ENCODE data around the gene BCAT1.
"Not testable (repeated sequence)": the region's sequence is repeated elsewhere in the genome, so short reads cannot be mapped to it uniquely, and the experiment has no call there.

The BCAT1 gene

GRCh38 chr12:24928131-24928530 is 20.8 kb downstream of the BCAT1 start:
- H3K27ac ChIP-seq (ENCODE audit: low read depth, low read length): no peak overlapping the region
- no peaks in the 10 kb centered on the region for H3F3A ChIP-seq (ENCODE audit: control insufficient read depth, insufficient read depth)
- H3K9me2 ChIP-seq (replicated peaks; ENCODE audit: control insufficient read depth, low read length): no peaks in the 10 kb centered on the region
- peaks cover 36% of the 10 kb centered on the region for H3K36me3 ChIP-seq (ENCODE audit: control insufficient read depth, low read length)
- TF ChIP-seq EZH2phosphoT487 (IDR thresholded peaks at IDR 0.05; ENCODE audit: borderline replicate concordance, low read length) (no peak), CTCF (IDR thresholded peaks at IDR 0.05; ENCODE audit: low read depth, low read length, poor library complexity, severe bottlenecking) (no peak)
- no peak overlapping the region for H3K4me3 ChIP-seq (ENCODE audit: low read length)
- no peaks in the 10 kb centered on the region for H3K9me3 ChIP-seq (ENCODE audit: control insufficient read depth, insufficient read depth, low read length)
- peaks cover 11% of the 10 kb centered on the region for H3K4me1 ChIP-seq (ENCODE audit: control insufficient read depth, low read length)
- peaks cover 89% of the 10 kb centered on the region for H3K79me2 ChIP-seq (ENCODE audit: control insufficient read depth, low read length)
- H4K20me1 ChIP-seq (ENCODE audit: control insufficient read depth, insufficient read depth, low read depth, low read length): peaks cover 12% of the 10 kb centered on the region
- no peak overlapping the region for H3K4me2 ChIP-seq (ENCODE audit: low read length)
- H3K27me3 ChIP-seq (ENCODE audit: control insufficient read depth, low read length): no peaks in the 10 kb centered on the region

- peaks cover 21% of the 10 kb centered on the region for H4K20me1 ChIP-seq (ENCODE audit: control insufficient read depth, insufficient read depth, low read depth, low read length)
- H3K9me3 ChIP-seq (ENCODE audit: control insufficient read depth, insufficient read depth, low read length); H3F3A ChIP-seq (ENCODE audit: control insufficient read depth, insufficient read depth): not testable (repeated sequence)
Measured at GRCh38 chr12:24926080-24926479, 22.8 kb downstream of the BCAT1 start.

GRCh38 chr12:24922090-24922489 is 26.8 kb downstream of the BCAT1 start:
- Histone ChIP-seq H3K9me3 (ENCODE audit: control insufficient read depth, insufficient read depth, low read length) (no peaks in the 10 kb centered on the region), H3F3A (ENCODE audit: control insufficient read depth, insufficient read depth) (no peaks in the 10 kb centered on the region), H3K27me3 (ENCODE audit: control insufficient read depth, low read length) (no peaks in the 10 kb centered on the region), H3K9me2 (replicated peaks; ENCODE audit: control insufficient read depth, low read length) (no peaks in the 10 kb centered on the region), H3K4me2 (ENCODE audit: low read length) (no peak overlapping the region), H3K27ac (ENCODE audit: low read depth, low read length) (no peak overlapping the region), H3K36me3 (ENCODE audit: control insufficient read depth, low read length) (peaks cover 37% of the 10 kb centered on the region), H3K79me2 (ENCODE audit: control insufficient read depth, low read length) (peaks cover 92% of the 10 kb centered on the region), H3K4me1 (ENCODE audit: control insufficient read depth, low read length) (no peaks in the 10 kb centered on the region), H3K4me3 (ENCODE audit: low read length) (no peak overlapping the region), H4K20me1 (ENCODE audit: control insufficient read depth, insufficient read depth, low read depth, low read length) (peaks cover 18% of the 10 kb centered on the region)
- TF ChIP-seq EZH2phosphoT487 (IDR thresholded peaks at IDR 0.05; ENCODE audit: borderline replicate concordance, low read length): no peak
- no peak for TF ChIP-seq CTCF (IDR thresholded peaks at IDR 0.05; ENCODE audit: low read depth, low read length, poor library complexity, severe bottlenecking)

More at GRCh38 chr12:24926080-24926479, 22.8 kb downstream of the BCAT1 start:
- not testable (repeated sequence) for H3K27ac ChIP-seq (ENCODE audit: low read depth, low read length); H3K4me3 ChIP-seq (ENCODE audit: low read length); H3K9me2 ChIP-seq (replicated peaks; ENCODE audit: control insufficient read depth, low read length); H3K27me3 ChIP-seq (ENCODE audit: control insufficient read depth, low read length); H3K4me1 ChIP-seq (ENCODE audit: control insufficient read depth, low read length); H3K4me2 ChIP-seq (ENCODE audit: low read length)
- peaks cover 92% of the 10 kb centered on the region for H3K79me2 ChIP-seq (ENCODE audit: control insufficient read depth, low read length)
- H3K36me3 ChIP-seq (ENCODE audit: control insufficient read depth, low read length): peaks cover 37% of the 10 kb centered on the region

- H3F3A ChIP-seq (ENCODE audit: control insufficient read depth, insufficient read depth): no peaks in the 10 kb centered on the region
- H4K20me1 ChIP-seq (ENCODE audit: control insufficient read depth, insufficient read depth, low read depth, low read length): peaks cover 18% of the 10 kb centered on the region
- no peak overlapping the region for H3K4me2 ChIP-seq (ENCODE audit: low read length)
- H3K4me3 ChIP-seq (ENCODE audit: low read length): no peak overlapping the region
- no peaks in the 10 kb centered on the region for H3K9me3 ChIP-seq (ENCODE audit: control insufficient read depth, insufficient read depth, low read length)
- H3K27ac ChIP-seq (ENCODE audit: low read depth, low read length): no peak overlapping the region
- no peak for TF ChIP-seq CTCF (IDR thresholded peaks at IDR 0.05; ENCODE audit: low read depth, low read length, poor library complexity, severe bottlenecking)
- TF ChIP-seq EZH2phosphoT487 (IDR thresholded peaks at IDR 0.05; ENCODE audit: borderline replicate concordance, low read length): no peak
- H3K4me1 ChIP-seq (ENCODE audit: control insufficient read depth, low read length): no peaks in the 10 kb centered on the region
- H3K9me2 ChIP-seq (replicated peaks; ENCODE audit: control insufficient read depth, low read length): no peaks in the 10 kb centered on the region
- H3K36me3 ChIP-seq (ENCODE audit: control insufficient read depth, low read length): peaks cover 39% of the 10 kb centered on the region
- no peaks in the 10 kb centered on the region for H3K27me3 ChIP-seq (ENCODE audit: control insufficient read depth, low read length)
- peaks cover 93% of the 10 kb centered on the region for H3K79me2 ChIP-seq (ENCODE audit: control insufficient read depth, low read length)
Measured at GRCh38 chr12:24921251-24922038, 27.5 kb downstream of the BCAT1 start.

Data from DOHH2 (cell line).